Measurements from ENCODE around the gene IFT172.
A peak's percentile ranks its signal among the peaks of the same experiment; 100 is the strongest.

IFT172 gene

GRCh38 chr2:27445615-27446014, 43.9 kb downstream of the IFT172 start:
- Histone ChIP-seq H3K4ac (ENCODE audit: low read length) (no peak overlapping the region), H4K91ac (ENCODE audit: low read depth, low read length, poor library complexity) (no peak overlapping the region), H4K8ac (ENCODE audit: low read depth, low read length) (no peak overlapping the region), H2AK5ac (ENCODE audit: low read depth, low read length) (no peak overlapping the region), H3K27me3 (ENCODE audit: control insufficient read depth in 3 of 3, insufficient read depth in 3 of 3, low read depth in 1 of 3, low read length in 3 of 3) (no peaks in the 10 kb centered on the region), H3K9me3 (replicated peaks in 1 of 2; ENCODE audit: control insufficient read depth in 2 of 2, insufficient read depth in 1 of 2, low read depth in 1 of 2, low read length in 2 of 2) (peaks cover 0 to 2% of the 10 kb centered on the region in 2 donors), H3K23ac (ENCODE audit: low read depth, low read length, poor library complexity) (no peak overlapping the region), H2BK15ac (ENCODE audit: low read length) (no peak overlapping the region), H3K14ac (ENCODE audit: low read length) (no peak overlapping the region), H2BK120ac (ENCODE audit: low read depth, low read length) (no peak overlapping the region), H3K27ac (replicated peaks; ENCODE audit: low read length) (no peak overlapping the region), H2BK5ac (ENCODE audit: low read length) (no peak overlapping the region), H3K79me1 (ENCODE audit: low read depth, low read length) (peaks cover 2% of the 10 kb centered on the region), H3K4me3 (ENCODE audit: low read length in 2 of 2) (peak overlapping the region in 1 of 2 donors; percentile 14), H3K4me1 (ENCODE audit: control insufficient read depth in 2 of 2, insufficient read depth in 1 of 2, low read depth in 1 of 2, low read length in 2 of 2) (peaks cover 0 to 7% of the 10 kb centered on the region in 2 donors), H3K9ac (ENCODE audit: low read depth, low read length, poor library complexity) (no peak overlapping the region), H3K4me2 (ENCODE audit: insufficient read depth, low read length, poor library complexity, severe bottlenecking) (no peak overlapping the region), H2AFZ (ENCODE audit: low read length) (no peak overlapping the region), H3K36me3 (replicated peaks in 1 of 2; ENCODE audit: control insufficient read depth in 2 of 2, insufficient read depth in 2 of 2, low read length in 2 of 2) (peaks cover 24 to 81% of the 10 kb centered on the region in 2 donors), H2BK12ac (ENCODE audit: low read length) (no peak overlapping the region), H3K18ac (ENCODE audit: low read length) (no peak overlapping the region)
- no peak for DNase-seq (ENCODE audit: low spot score)
- WGBS, 2 donors (ENCODE audit: extremely low coverage in 2 of 2, insufficient read length in 2 of 2, insufficient replicate concordance in 1 of 2), result no CpG with 5 or more reads among the region's 8 CpGs

- no peak for DNase-seq (ENCODE audit: low spot score)
- H2BK15ac ChIP-seq (ENCODE audit: low read length), result no peak overlapping the region
- H3K4me3 ChIP-seq (ENCODE audit: low read length in 2 of 2), result no peak overlapping the region
- no peak overlapping the region for H3K4me2 ChIP-seq (ENCODE audit: insufficient read depth, low read length, poor library complexity, severe bottlenecking)
- no peak overlapping the region for H3K18ac ChIP-seq (ENCODE audit: low read length)
- H4K91ac ChIP-seq (ENCODE audit: low read depth, low read length, poor library complexity), result no peak overlapping the region
- H3K23ac ChIP-seq (ENCODE audit: low read depth, low read length, poor library complexity), result no peak overlapping the region
- no peak overlapping the region for H3K9ac ChIP-seq (ENCODE audit: low read depth, low read length, poor library complexity)
- WGBS, 2 donors (ENCODE audit: extremely low coverage in 2 of 2, insufficient read length in 2 of 2, insufficient replicate concordance in 1 of 2), result no CpG with 5 or more reads among the region's 8 CpGs
- H3K4me1 ChIP-seq (ENCODE audit: control insufficient read depth in 2 of 2, insufficient read depth in 1 of 2, low read depth in 1 of 2, low read length in 2 of 2), result peaks cover 0 to 7% of the 10 kb centered on the region in 2 donors
- no peak overlapping the region for H3K4ac ChIP-seq (ENCODE audit: low read length)
- no peak overlapping the region for H4K8ac ChIP-seq (ENCODE audit: low read depth, low read length)
- no peak overlapping the region for H2BK12ac ChIP-seq (ENCODE audit: low read length)
- no peak overlapping the region for H2BK120ac ChIP-seq (ENCODE audit: low read depth, low read length)
- no peak overlapping the region for H3K27ac ChIP-seq (replicated peaks; ENCODE audit: low read length)
- no peak overlapping the region for H2AK5ac ChIP-seq (ENCODE audit: low read depth, low read length)
- no peak overlapping the region for H2BK5ac ChIP-seq (ENCODE audit: low read length)
- H3K27me3 ChIP-seq (ENCODE audit: control insufficient read depth in 3 of 3, insufficient read depth in 3 of 3, low read depth in 1 of 3, low read length in 3 of 3), result no peaks in the 10 kb centered on the region
- peaks cover 2% of the 10 kb centered on the region for H3K79me1 ChIP-seq (ENCODE audit: low read depth, low read length)
- peaks cover 29 to 83% of the 10 kb centered on the region in 2 donors for H3K36me3 ChIP-seq (replicated peaks in 1 of 2; ENCODE audit: control insufficient read depth in 2 of 2, insufficient read depth in 2 of 2, low read length in 2 of 2)
- no peak overlapping the region for H2AFZ ChIP-seq (ENCODE audit: low read length)
- peaks cover 0 to 2% of the 10 kb centered on the region in 2 donors for H3K9me3 ChIP-seq (replicated peaks in 1 of 2; ENCODE audit: control insufficient read depth in 2 of 2, insufficient read depth in 1 of 2, low read depth in 1 of 2, low read length in 2 of 2)
- no peak overlapping the region for H3K14ac ChIP-seq (ENCODE audit: low read length)
Observed at GRCh38 chr2:27445155-27445554, 44.4 kb downstream of the IFT172 start.

- Histone ChIP-seq H3K4me3 (ENCODE audit: low read length in 2 of 2) (no peak overlapping the region), H2BK15ac (ENCODE audit: low read length) (no peak overlapping the region), H3K79me1 (ENCODE audit: low read depth, low read length) (peaks cover 2% of the 10 kb centered on the region), H3K27me3 (ENCODE audit: control insufficient read depth in 3 of 3, insufficient read depth in 3 of 3, low read depth in 1 of 3, low read length in 3 of 3) (no peaks in the 10 kb centered on the region), H3K18ac (ENCODE audit: low read length) (peak overlapping the region; percentile 94), H4K91ac (ENCODE audit: low read depth, low read length, poor library complexity) (no peak overlapping the region), H3K4ac (ENCODE audit: low read length) (no peak overlapping the region), H2BK5ac (ENCODE audit: low read length) (no peak overlapping the region), H3K23ac (ENCODE audit: low read depth, low read length, poor library complexity) (peak overlapping the region; percentile 60), H2BK120ac (ENCODE audit: low read depth, low read length) (no peak overlapping the region), H3K36me3 (replicated peaks in 1 of 2; ENCODE audit: control insufficient read depth in 2 of 2, insufficient read depth in 2 of 2, low read length in 2 of 2) (peaks cover 26 to 85% of the 10 kb centered on the region in 2 donors), H3K9ac (ENCODE audit: low read depth, low read length, poor library complexity) (no peak overlapping the region), H4K8ac (ENCODE audit: low read depth, low read length) (no peak overlapping the region), H2AFZ (ENCODE audit: low read length) (no peak overlapping the region), H3K14ac (ENCODE audit: low read length) (no peak overlapping the region), H3K4me1 (ENCODE audit: control insufficient read depth in 2 of 2, insufficient read depth in 1 of 2, low read depth in 1 of 2, low read length in 2 of 2) (peaks cover 0 to 7% of the 10 kb centered on the region in 2 donors), H3K27ac (replicated peaks; ENCODE audit: low read length) (no peak overlapping the region), H3K4me2 (ENCODE audit: insufficient read depth, low read length, poor library complexity, severe bottlenecking) (peak overlapping the region; percentile 91), H3K9me3 (replicated peaks in 1 of 2; ENCODE audit: control insufficient read depth in 2 of 2, insufficient read depth in 1 of 2, low read depth in 1 of 2, low read length in 2 of 2) (peaks cover 0 to 2% of the 10 kb centered on the region in 2 donors), H2AK5ac (ENCODE audit: low read depth, low read length) (peak overlapping the region; percentile 92), H2BK12ac (ENCODE audit: low read length) (no peak overlapping the region)
- no CpG with 5 or more reads among the region's 6 CpGs for WGBS, 2 donors (ENCODE audit: extremely low coverage in 2 of 2, insufficient read length in 2 of 2, insufficient replicate concordance in 1 of 2)
- DNase-seq (ENCODE audit: low spot score), result no peak
Observed at GRCh38 chr2:27442920-27443282, 46.6 kb downstream of the IFT172 start.

- Histone ChIP-seq H3K18ac (ENCODE audit: low read length) (peak within 1 kb of the TSS; percentile 94), H3K4me3 (ENCODE audit: low read length in 2 of 2) (peak within 1 kb of the TSS in 1 of 2 donors; percentile 76), H4K8ac (ENCODE audit: low read depth, low read length) (peak within 1 kb of the TSS; percentile 43), H3K23ac (ENCODE audit: low read depth, low read length, poor library complexity) (peak within 1 kb of the TSS; percentile 89), H2AK5ac (ENCODE audit: low read depth, low read length) (peak within 1 kb of the TSS; percentile 92), H3K4me2 (ENCODE audit: insufficient read depth, low read length, poor library complexity, severe bottlenecking) (peak within 1 kb of the TSS; percentile 91), H2BK5ac (ENCODE audit: low read length) (peak within 1 kb of the TSS; percentile 94), H3K27ac (replicated peaks; ENCODE audit: low read length) (no peak within 1 kb of the TSS), H3K14ac (ENCODE audit: low read length) (peak within 1 kb of the TSS; percentile 89), H3K79me1 (ENCODE audit: low read depth, low read length) (peaks cover 2% of the 10 kb centered on the region), H2BK12ac (ENCODE audit: low read length) (peak within 1 kb of the TSS; percentile 94), H3K27me3 (ENCODE audit: control insufficient read depth in 3 of 3, insufficient read depth in 3 of 3, low read depth in 1 of 3, low read length in 3 of 3) (no peaks in the 10 kb centered on the region), H4K91ac (ENCODE audit: low read depth, low read length, poor library complexity) (peak within 1 kb of the TSS; percentile 72), H2BK120ac (ENCODE audit: low read depth, low read length) (no peak within 1 kb of the TSS), H2BK15ac (ENCODE audit: low read length) (no peak within 1 kb of the TSS), H3K36me3 (replicated peaks in 1 of 2; ENCODE audit: control insufficient read depth in 2 of 2, insufficient read depth in 2 of 2, low read length in 2 of 2) (peaks cover 25 to 82% of the 10 kb centered on the region in 2 donors), H3K4me1 (ENCODE audit: control insufficient read depth in 2 of 2, insufficient read depth in 1 of 2, low read depth in 1 of 2, low read length in 2 of 2) (peaks cover 0 to 7% of the 10 kb centered on the region in 2 donors), H2AFZ (ENCODE audit: low read length) (no peak within 1 kb of the TSS), H3K9me3 (replicated peaks in 1 of 2; ENCODE audit: control insufficient read depth in 2 of 2, insufficient read depth in 1 of 2, low read depth in 1 of 2, low read length in 2 of 2) (peaks cover 0 to 2% of the 10 kb centered on the region in 2 donors), H3K9ac (ENCODE audit: low read depth, low read length, poor library complexity) (peak within 1 kb of the TSS; percentile 92), H3K4ac (ENCODE audit: low read length) (no peak within 1 kb of the TSS)
- DNase-seq (ENCODE audit: low spot score), result peak; percentile 51
- no CpG with 5 or more reads among the region's 80 CpGs for WGBS, 2 donors (ENCODE audit: extremely low coverage in 2 of 2, insufficient read length in 2 of 2, insufficient replicate concordance in 1 of 2)
Observed at GRCh38 chr2:27441958-27442919, 47.3 kb downstream of the IFT172 start, which contains the start of gene KRTCAP3. TSS of gene KRTCAP3 (plus strand) at chr2:27442381. CDS start at chr2:27442413, 32 bp downstream.

All from neuronal stem cell (in vitro differentiated cells).